Naive thymus-derived CD8-positive, alpha-beta T cell (primary cell): ENCODE data around the gene SEC23IP. TPM values are rescaled to one million over a fixed set of nuclear protein-coding genes. Genes with fewer than 3 reads are reported as not detected.

Experiments
- ATAC-seq, 2 donors: fragments of 150-1000 bp; cut with Tn5 transposase in 1 of 2; sonication (Bioruptor Pico), chemical (Tn5 transposase) in 1 of 2; 1 replicate in 1 of 2; 2 replicates in 1 of 2; pipeline ENCODE4 v1.10.0; 2021; ENCODE audit warnings: mild to moderate bottlenecking in 2 of 2, moderate library complexity in 2 of 2
- POLR2A ChIA-PET: fragments of 350-600 bp; sonication (Branson Sonifier 250); formaldehyde crosslinking; loops from one replicate; lab custom pipeline; 2021; ENCODE audit warnings: antibody characterized with exemption; lab: Charles Lee
- DNase-seq, 10 donors: peaks; one replicate each; pipeline versions ENCODE4 v3.0.0 to v3.0.0-alpha.2; 2020 to 2022
- H3K27ac Mint-ChIP-seq, 10 donors: one replicate each; pipeline ENCODE4 v1.8.0; 2020 to 2022; ENCODE audit warnings: mild to moderate bottlenecking in 10 of 10, mixed read lengths in 10 of 10, moderate library complexity in 4 of 10, inconsistent platforms in 1 of 10
- H3K27me3 Mint-ChIP-seq, 5 donors: one replicate each; pipeline ENCODE4 v1.8.0; 2021 to 2022; ENCODE audit warnings: mixed read lengths in 5 of 5
- H3K36me3 Mint-ChIP-seq, 3 donors: one replicate each; pipeline ENCODE4 v1.8.0; 2020 to 2022; ENCODE audit warnings: mixed read lengths in 3 of 3, mild to moderate bottlenecking in 2 of 3, inconsistent platforms in 1 of 3
- H3K4me1 Mint-ChIP-seq, 4 donors: one replicate each; pipeline ENCODE4 v1.8.0; 2021 to 2022; ENCODE audit warnings: mixed read lengths in 4 of 4
- H3K4me3 Mint-ChIP-seq, 10 donors: one replicate each; pipeline ENCODE4 v1.8.0; 2020 to 2022; ENCODE audit warnings: mild to moderate bottlenecking in 10 of 10, mixed read lengths in 10 of 10, moderate library complexity in 6 of 10, inconsistent platforms in 1 of 10
- H3K9me3 Mint-ChIP-seq, 9 donors: one replicate each; pipeline ENCODE4 v1.8.0; 2020 to 2022; ENCODE audit warnings: mixed read lengths in 9 of 9, mild to moderate bottlenecking in 3 of 9, inconsistent platforms in 1 of 9, moderate library complexity in 1 of 9
- polyA plus RNA-seq, 3 donors: library from polyadenylated mRNA; unstranded; fragments of 300-500 nt; fragmentation: Illumina TruSeq; gene quantifications; one replicate each; pipeline ENCODE4 v1.2.3, GENCODE V29; 2021
- total RNA-seq, 8 experiments: library from RNA in 2 of 8; stranded (reverse) in 2 of 8; gene quantifications; one replicate each; pipeline ENCODE4 v1.2.3 and lab custom pipeline; 2021 to 2026

The SEC23IP gene
- total and polyA plus RNA-seq, 5 experiments from 2014 or later, result 39.6 to 70.0 (median 42.3) TPM

DNA sequence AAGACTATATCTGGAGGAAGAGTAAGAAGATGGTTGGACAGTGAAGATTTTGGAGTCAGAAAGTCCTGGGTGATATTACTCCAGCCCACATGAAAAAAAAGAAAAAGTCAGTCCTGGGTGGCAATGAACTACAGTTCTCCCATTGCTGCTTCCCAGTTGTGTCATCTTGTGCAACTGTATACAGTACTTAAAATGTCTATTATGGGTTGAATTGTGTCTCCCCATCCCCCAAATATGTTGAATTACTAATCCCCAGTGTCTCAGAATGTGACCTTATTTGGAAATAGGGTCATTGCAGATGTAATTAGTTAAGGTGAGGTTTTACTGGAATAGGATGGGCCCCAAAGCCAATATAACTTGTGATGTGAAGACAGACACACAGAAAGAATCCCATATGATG is 15.6 kb downstream of the SEC23IP start:
- Mint-ChIP-seq H3K27me3 (no peaks in the 10 kb centered on the region), H3K9me3 (no peaks in the 10 kb centered on the region), H3K36me3 (peaks cover 0 to 90% (median 17%) of the 10 kb centered on the region in 3 donors), H3K4me3 (no peak overlapping the region), H3K4me1 (peaks cover 0 to 4% (median 1%) of the 10 kb centered on the region in 4 donors), H3K27ac (peak overlapping the region in 1 of 10 donors; percentile 3)
- DNase-seq, result no peak
- no peak for ATAC-seq
- POLR2A ChIA-PET, result no interaction called here

DNA sequence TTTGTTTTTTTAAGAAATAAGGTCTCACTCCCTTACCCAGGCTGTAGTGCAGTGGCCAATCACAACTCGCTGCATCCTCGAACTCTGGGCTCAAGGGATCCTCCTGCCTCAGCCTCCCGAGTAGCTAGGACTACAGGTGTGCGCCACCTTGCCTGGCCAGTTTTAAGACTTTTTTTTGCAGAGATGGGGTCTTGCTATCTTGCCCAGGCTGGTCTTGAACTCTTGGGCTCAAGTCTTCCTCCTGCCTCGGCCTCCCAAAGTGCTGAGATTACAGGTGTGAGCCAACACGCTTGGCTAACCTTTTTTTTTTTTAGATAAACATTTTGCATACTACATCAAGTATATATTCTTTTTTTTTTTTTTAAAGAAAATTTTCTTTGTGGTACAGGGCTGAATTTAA is 18.2 kb downstream of the SEC23IP start:
- Mint-ChIP-seq H3K36me3 (peaks cover 0 to 86% (median 25%) of the 10 kb centered on the region in 3 donors), H3K4me3 (no peak overlapping the region), H3K27ac (no peak overlapping the region), H3K4me1 (peaks cover 0 to 4% (median 2%) of the 10 kb centered on the region in 4 donors), H3K27me3 (no peaks in the 10 kb centered on the region), H3K9me3 (no peaks in the 10 kb centered on the region)
- ATAC-seq (no peak), DNase-seq (no peak)
- POLR2A ChIA-PET, result no interaction called here

DNA sequence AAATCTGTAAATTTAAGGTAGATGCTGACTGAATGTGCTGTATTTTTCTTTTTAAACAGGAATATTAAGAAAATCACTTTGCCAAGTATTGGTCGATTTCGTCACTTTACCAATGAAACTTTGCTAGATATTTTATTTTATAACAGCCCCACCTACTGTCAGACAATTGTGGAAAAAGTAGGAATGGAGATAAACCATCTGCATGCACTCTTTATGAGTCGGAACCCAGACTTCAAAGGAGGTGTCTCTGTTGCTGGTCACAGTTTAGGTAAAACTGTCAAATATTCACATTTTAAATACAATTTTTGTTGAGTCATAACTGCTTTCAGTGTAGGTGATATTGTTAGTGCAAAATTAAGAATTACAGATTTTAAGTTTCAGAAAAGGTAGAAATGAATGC is 25.2 kb downstream of the SEC23IP start:
- no peak for DNase-seq
- POLR2A ChIA-PET, result no interaction called here
- H3K9me3 Mint-ChIP-seq, result no peaks in the 10 kb centered on the region
- H3K4me3 Mint-ChIP-seq, result no peak overlapping the region
- peaks cover 0 to 90% (median 38%) of the 10 kb centered on the region in 3 donors for H3K36me3 Mint-ChIP-seq
- no peaks in the 10 kb centered on the region for H3K27me3 Mint-ChIP-seq
- no peak overlapping the region for H3K27ac Mint-ChIP-seq
- peaks cover 0 to 20% (median 4%) of the 10 kb centered on the region in 4 donors for H3K4me1 Mint-ChIP-seq
- ATAC-seq, result no peak

GRCh38 chr10:119919271-119919670 is 26.7 kb downstream of the SEC23IP start:
- Mint-ChIP-seq H3K36me3 (peaks cover 0 to 95% (median 31%) of the 10 kb centered on the region in 3 donors), H3K4me3 (no peak overlapping the region), H3K27me3 (no peaks in the 10 kb centered on the region), H3K9me3 (no peaks in the 10 kb centered on the region), H3K27ac (peak overlapping the region in 1 of 10 donors; percentile 59), H3K4me1 (peaks cover 0 to 15% (median 4%) of the 10 kb centered on the region in 4 donors)
- DNase-seq, result no peak
- POLR2A ChIA-PET, result no interaction called here
- ATAC-seq, result no peak

DNA sequence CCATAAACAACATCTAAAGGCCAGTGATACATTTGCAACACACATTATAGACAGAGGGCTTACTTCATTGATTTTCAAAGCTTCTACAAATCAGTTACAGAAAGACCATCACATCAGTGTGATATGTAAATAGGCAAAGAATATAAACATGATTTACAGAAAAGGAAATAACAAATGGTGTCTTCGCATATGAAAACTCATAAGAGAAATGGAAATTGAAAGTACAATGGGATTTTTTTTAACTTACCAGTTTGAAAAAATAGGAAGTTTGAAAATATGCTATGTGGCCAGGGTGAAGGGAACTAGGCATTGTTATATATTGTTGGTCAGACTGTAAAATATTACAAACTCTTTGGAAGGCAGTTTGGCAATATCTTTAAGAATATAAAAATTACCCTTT is 27.3 kb downstream of the SEC23IP start:
- ATAC-seq, result no peak
- POLR2A ChIA-PET, result no interaction called here
- H3K36me3 Mint-ChIP-seq, result peaks cover 0 to 95% (median 29%) of the 10 kb centered on the region in 3 donors
- peak overlapping the region in 1 of 10 donors; percentile 34 for H3K4me3 Mint-ChIP-seq
- peaks cover 0 to 15% (median 3%) of the 10 kb centered on the region in 4 donors for H3K4me1 Mint-ChIP-seq
- no peaks in the 10 kb centered on the region for H3K27me3 Mint-ChIP-seq
- peak overlapping the region in 2 of 10 donors; percentile 1 to 59 for H3K27ac Mint-ChIP-seq
- no peak for DNase-seq
- no peaks in the 10 kb centered on the region for H3K9me3 Mint-ChIP-seq

GRCh38 chr10:119928411-119928810 is 35.9 kb downstream of the SEC23IP start:
- POLR2A ChIA-PET, result no interaction called here
- no peaks in the 10 kb centered on the region for H3K27me3 Mint-ChIP-seq
- H3K4me3 Mint-ChIP-seq, result no peak overlapping the region
- H3K4me1 Mint-ChIP-seq, result peaks cover 0 to 7% (median 2%) of the 10 kb centered on the region in 4 donors
- no peak for ATAC-seq
- DNase-seq, result no peak
- no peak overlapping the region for H3K27ac Mint-ChIP-seq
- H3K36me3 Mint-ChIP-seq, result peaks cover 4 to 92% (median 10%) of the 10 kb centered on the region in 3 donors
- H3K9me3 Mint-ChIP-seq, result no peaks in the 10 kb centered on the region

DNA sequence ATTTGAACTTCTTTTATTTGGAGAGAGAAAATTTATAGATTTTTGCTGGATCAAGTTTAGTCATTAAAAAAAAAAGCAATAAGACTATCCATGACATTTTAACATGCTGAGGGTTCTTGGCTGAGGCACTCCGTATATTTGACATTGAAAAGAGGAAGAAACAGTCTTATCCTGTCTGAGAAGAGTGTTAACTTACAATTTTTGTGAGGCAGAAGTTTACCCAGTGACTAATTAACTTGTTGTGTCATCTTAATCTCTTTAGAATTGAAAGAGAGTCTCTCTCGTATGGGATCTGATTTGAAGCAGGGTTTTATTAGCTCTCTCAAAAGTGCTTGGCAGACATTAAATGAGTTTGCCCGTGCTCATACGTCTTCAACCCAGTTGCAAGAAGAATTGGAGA is 39.3 kb downstream of the SEC23IP start:
- POLR2A ChIA-PET, result interaction anchor here (1.2 kb wide), 1 partner anchor 11 kb away, joined by 3 read pairs; no protein-coding TSS in a partner anchor
- Mint-ChIP-seq H3K27me3 (no peaks in the 10 kb centered on the region), H3K4me1 (peaks cover 0 to 7% (median 2%) of the 10 kb centered on the region in 4 donors), H3K4me3 (no peak overlapping the region), H3K36me3 (peaks cover 4 to 90% (median 18%) of the 10 kb centered on the region in 3 donors), H3K9me3 (no peaks in the 10 kb centered on the region), H3K27ac (peak overlapping the region in 5 of 10 donors; percentile 43 to 87 (median 63))
- no peak for DNase-seq
- no peak for ATAC-seq

- Mint-ChIP-seq H3K9me3 (no peaks in the 10 kb centered on the region), H3K27ac (peak overlapping the region in 1 of 10 donors; percentile 67), H3K36me3 (peaks cover 4 to 88% (median 17%) of the 10 kb centered on the region in 3 donors), H3K4me1 (peaks cover 0 to 7% (median 2%) of the 10 kb centered on the region in 4 donors), H3K27me3 (no peaks in the 10 kb centered on the region), H3K4me3 (no peak overlapping the region)
- ATAC-seq, result no peak
- DNase-seq, result no peak
- POLR2A ChIA-PET, result interaction anchor here (1.2 kb wide), 1 partner anchor 10 kb away, joined by 3 read pairs; no protein-coding TSS in a partner anchor
Measured at GRCh38 chr10:119932631-119933030, 40.1 kb downstream of the SEC23IP start.

GRCh38 chr10:119933179-119933578 is 40.6 kb downstream of the SEC23IP start:
- DNase-seq (no peak), ATAC-seq (no peak)
- peaks cover 4 to 88% (median 19%) of the 10 kb centered on the region in 3 donors for H3K36me3 Mint-ChIP-seq

DNA sequence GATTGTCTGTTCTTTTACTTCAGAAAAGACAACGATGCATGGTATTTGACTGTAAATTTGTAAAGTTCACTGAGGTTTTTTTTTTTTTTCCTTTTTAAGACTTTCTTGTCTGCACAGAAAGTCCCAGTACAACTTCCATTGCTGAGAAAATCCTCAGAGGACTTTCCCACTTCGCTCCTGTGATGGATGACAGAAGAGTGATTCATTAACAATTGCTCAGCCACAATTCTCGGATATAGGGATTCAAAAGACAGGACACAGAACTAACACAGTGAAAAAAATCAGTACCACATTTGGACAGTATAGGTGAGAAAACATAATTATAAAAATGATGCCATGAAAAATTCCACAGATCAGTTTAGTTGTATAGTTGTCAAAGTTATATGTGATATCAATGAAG is 48.0 kb downstream of the SEC23IP start:
- H3K4me1 Mint-ChIP-seq, result peaks cover 0 to 1% (median 0%) of the 10 kb centered on the region in 4 donors
- peaks cover 10 to 79% (median 41%) of the 10 kb centered on the region in 3 donors for H3K36me3 Mint-ChIP-seq
- no peak overlapping the region for H3K27ac Mint-ChIP-seq
- DNase-seq, result no peak
- no peaks in the 10 kb centered on the region for H3K27me3 Mint-ChIP-seq
- H3K9me3 Mint-ChIP-seq, result no peaks in the 10 kb centered on the region
- POLR2A ChIA-PET, result interaction anchor here (0.7 kb wide), 1 partner anchor 18 kb away, joined by 5 read pairs; no protein-coding TSS in a partner anchor
- no peak overlapping the region for H3K4me3 Mint-ChIP-seq
- ATAC-seq, result no peak

More at GRCh38 chr10:119933179-119933578, 40.6 kb downstream of the SEC23IP start:
- Mint-ChIP-seq H3K4me3 (no peak overlapping the region), H3K27me3 (no peaks in the 10 kb centered on the region), H3K4me1 (peaks cover 0 to 7% (median 2%) of the 10 kb centered on the region in 4 donors), H3K27ac (peak overlapping the region in 2 of 10 donors; percentile 16 to 45), H3K9me3 (no peaks in the 10 kb centered on the region)
- POLR2A ChIA-PET, result no interaction called here

- Mint-ChIP-seq H3K36me3 (peaks cover 10 to 60% (median 33%) of the 10 kb centered on the region in 3 donors), H3K4me1 (peaks cover 0 to 1% (median 0%) of the 10 kb centered on the region in 4 donors), H3K4me3 (no peak overlapping the region), H3K27me3 (no peaks in the 10 kb centered on the region), H3K27ac (peak overlapping the region in 1 of 10 donors; percentile 22), H3K9me3 (no peaks in the 10 kb centered on the region)
- POLR2A ChIA-PET, result interaction anchor here (0.9 kb wide), 1 partner anchor 11 kb away, joined by 3 read pairs; no protein-coding TSS in a partner anchor
- no peak for ATAC-seq
- no peak for DNase-seq
Measured at GRCh38 chr10:119942973-119943372, 50.4 kb downstream of the SEC23IP start.

GRCh38 chr10:119945805-119946204 is 53.3 kb downstream of the SEC23IP start:
- Mint-ChIP-seq H3K4me1 (peaks cover 0 to 1% (median 0%) of the 10 kb centered on the region in 4 donors), H3K27me3 (peaks cover 0 to 4% (median 0%) of the 10 kb centered on the region in 5 donors), H3K36me3 (peaks cover 6 to 37% (median 28%) of the 10 kb centered on the region in 3 donors), H3K9me3 (no peaks in the 10 kb centered on the region), H3K27ac (no peak overlapping the region), H3K4me3 (no peak overlapping the region)
- POLR2A ChIA-PET, result no interaction called here
- ATAC-seq (no peak), DNase-seq (no peak)

DNA sequence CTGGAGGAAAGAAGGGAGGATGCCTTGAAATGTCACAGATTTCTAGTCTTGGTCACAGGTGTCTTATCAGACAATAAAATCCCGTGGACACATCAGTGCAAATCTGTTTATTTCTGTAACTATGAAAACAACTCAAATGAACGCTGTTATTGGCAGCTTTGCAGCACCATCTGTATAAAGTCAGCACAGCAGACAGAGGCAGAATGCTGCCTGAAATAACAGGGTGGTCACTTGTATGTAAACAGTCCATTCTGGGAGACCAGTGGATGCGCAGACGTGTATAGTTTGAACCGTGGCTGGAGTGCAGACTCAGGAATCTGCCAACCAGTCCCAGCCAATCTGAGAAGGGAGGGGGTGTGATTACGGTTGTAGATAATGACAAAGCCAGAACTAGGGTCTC is 54.8 kb downstream of the SEC23IP start:
- no peak for ATAC-seq
- DNase-seq, result no peak
- POLR2A ChIA-PET, result no interaction called here
- Mint-ChIP-seq H3K9me3 (no peaks in the 10 kb centered on the region), H3K27ac (no peak overlapping the region), H3K4me3 (no peak overlapping the region), H3K36me3 (peaks cover 0 to 23% (median 14%) of the 10 kb centered on the region in 3 donors), H3K27me3 (peaks cover 0 to 4% (median 0%) of the 10 kb centered on the region in 5 donors), H3K4me1 (peaks cover 0 to 1% (median 0%) of the 10 kb centered on the region in 4 donors)
